GM18526 (cell line): ENCODE results near the gene TRIM17.

Source experiments
- POLR2A ChIP-seq: IDR thresholded peaks from 3 replicates; pipeline ENCODE4 v1.6.1; 2011; ENCODE audit not compliant: insufficient read length; ENCODE audit errors: extremely low read depth

TRIM17 gene

GRCh38 chr1:228373681-228374571 lies 42.7 kb downstream of the TRIM17 start:
- no peak for TF ChIP-seq POLR2A

GRCh38 chr1:228373004-228373680 lies 43.5 kb downstream of the TRIM17 start:
- TF ChIP-seq POLR2A, result no peak

GRCh38 chr1:228372183-228373003 lies 44.3 kb downstream of the TRIM17 start:
- TF ChIP-seq POLR2A, result no peak

GRCh38 chr1:228371741-228372182 lies 44.9 kb downstream of the TRIM17 start:
- no peak for TF ChIP-seq POLR2A

- no peak for TF ChIP-seq POLR2A
These were observed 45.5 kb downstream of the TRIM17 start for GRCh38 chr1:228370941-228371740.

GRCh38 chr1:228370439-228370940 lies 46.2 kb downstream of the TRIM17 start:
- no peak for TF ChIP-seq POLR2A

- no peak for TF ChIP-seq POLR2A
These were observed 46.8 kb downstream of the TRIM17 start for GRCh38 chr1:228369608-228370438.

DNA sequence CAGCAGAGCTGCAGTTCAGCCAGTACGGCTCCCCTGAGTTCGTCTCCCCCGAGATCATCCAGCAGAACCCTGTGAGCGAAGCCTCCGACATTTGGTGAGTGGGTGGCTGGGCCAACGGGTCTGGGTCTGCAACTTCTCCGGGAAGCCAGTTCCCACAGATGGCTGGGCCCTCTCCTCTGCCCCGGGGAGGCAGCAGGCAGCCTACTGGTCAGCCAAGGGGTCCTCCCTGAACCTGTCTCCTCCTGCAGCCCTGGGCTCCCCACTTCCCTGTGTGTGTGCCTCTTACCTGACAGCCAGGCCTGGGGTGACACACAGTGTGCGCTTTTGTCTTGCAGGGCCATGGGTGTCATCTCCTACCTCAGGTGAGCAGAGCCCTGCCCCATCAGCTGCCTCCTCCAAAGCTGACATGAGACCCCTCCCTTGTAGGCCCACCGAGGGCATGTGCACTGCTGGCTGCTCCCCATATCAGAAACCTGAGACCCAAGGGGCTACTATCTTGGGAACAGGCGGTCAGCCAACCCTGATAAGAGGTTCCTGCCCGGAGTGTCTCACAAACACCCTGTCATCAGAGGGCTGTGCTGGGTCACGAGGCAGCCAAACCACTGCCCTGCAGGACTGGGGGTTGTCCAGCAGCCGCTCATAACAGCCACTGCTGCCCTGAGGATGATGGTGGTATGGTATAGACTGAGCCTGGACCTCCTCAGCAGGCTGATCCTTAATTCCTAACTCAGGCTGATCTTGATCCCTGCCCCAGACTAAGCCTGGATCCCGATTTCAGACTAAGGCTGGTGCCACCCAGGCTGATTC lies 47.7 kb downstream of the TRIM17 start:
- TF ChIP-seq POLR2A, result no peak

GRCh38 chr1:228367798-228368791 lies 48.6 kb downstream of the TRIM17 start:
- no peak for TF ChIP-seq POLR2A

GRCh38 chr1:228366866-228367741 lies 49.6 kb downstream of the TRIM17 start:
- no peak for TF ChIP-seq POLR2A
